Neural cell (in vitro differentiated cells): Measurements from ENCODE around the gene COTL1. TPM values are rescaled to one million over a fixed set of nuclear protein-coding genes. Genes with fewer than 3 reads are reported as not detected.
"Not testable (repeated sequence)": the region's sequence is repeated elsewhere in the genome, so short reads cannot be mapped to it uniquely, and the experiment has no call there.

ENCODE experiments used
- H2AFZ ChIP-seq: fragments of 200-600, 300-800 bp; sonication (generic), shearing (Covaris generic); 2 replicates; pipeline ENCODE4 v1.6.0; 2014; ENCODE audit warnings: low read depth, mild to moderate bottlenecking, antibody characterized with exemption, low read length, moderate library complexity
- H3F3A ChIP-seq: fragments of 200-600 bp; shearing (Covaris generic); 2 replicates; pipeline ENCODE4 v1.6.1; 2016; ENCODE audit warnings: mild to moderate bottlenecking, moderate library complexity, mixed read lengths, antibody characterized with exemption, low read length; ENCODE audit not compliant: insufficient read depth, poor library complexity, severe bottlenecking
- H3K27ac ChIP-seq: fragments of 200-600, 300-800 bp; sonication (generic), shearing (Covaris generic); 2 replicates; pipeline ENCODE4 v1.5.1; 2014; ENCODE audit warnings: mild to moderate bottlenecking, low read length, moderate library complexity
- H3K27me3 ChIP-seq: fragments of 300-800, 200-600 bp; sonication (generic), shearing (Covaris generic); 2 replicates; pipeline ENCODE4 v1.6.0; 2014; ENCODE audit warnings: mild to moderate bottlenecking, low read depth, low read length, moderate library complexity; ENCODE audit not compliant: insufficient read depth
- H3K36me3 ChIP-seq: fragments of 300-800, 200-600 bp; sonication (generic), shearing (Covaris generic); 2 replicates; pipeline ENCODE4 v1.5.1; 2014; ENCODE audit warnings: mild to moderate bottlenecking, antibody characterized with exemption, low read length, moderate library complexity; ENCODE audit not compliant: insufficient read depth
- H3K4me2 ChIP-seq: fragments of 300-800, 200-600 bp; sonication (generic), shearing (Covaris generic); 2 replicates; pipeline ENCODE4 v1.6.0; 2014; ENCODE audit warnings: mild to moderate bottlenecking, low read length
- H3K4me3 ChIP-seq: fragments of 300-800, 200-600 bp; sonication (generic), shearing (Covaris generic); 2 replicates; pipeline ENCODE4 v1.5.1; 2014; ENCODE audit warnings: mild to moderate bottlenecking, low read length, moderate library complexity
- H3K79me2 ChIP-seq: fragments of 200-600 bp; shearing (Covaris generic); replicated peaks from 2 replicates; pipeline ENCODE4 v1.6.0; 2014; ENCODE audit warnings: mild to moderate bottlenecking, low read length, moderate library complexity; ENCODE audit not compliant: insufficient read depth
- H3K9ac ChIP-seq: fragments of 300-800, 200-600 bp; sonication (generic), shearing (Covaris generic); 2 replicates; pipeline ENCODE4 v1.6.1; 2016; ENCODE audit warnings: mild to moderate bottlenecking, low read length, mixed read lengths
- H3K9me2 ChIP-seq: fragments of 200-600 bp; shearing (Covaris generic); 2 replicates; pipeline ENCODE4 v1.6.1; 2016; ENCODE audit warnings: mild to moderate bottlenecking, low read length, mixed read lengths; ENCODE audit not compliant: insufficient read depth
- H3K9me3 ChIP-seq: fragments of 200-600, 300-800 bp; sonication (generic), shearing (Covaris generic); 2 replicates; pipeline ENCODE4 v1.6.1; 2016; ENCODE audit warnings: mild to moderate bottlenecking, mixed run types, low read length, moderate library complexity, mixed read lengths
- H4K20me1 ChIP-seq: fragments of 200-600 bp; shearing (Covaris generic); 2 replicates; pipeline ENCODE4 v1.6.1; 2016; ENCODE audit warnings: mild to moderate bottlenecking, mixed run types; ENCODE audit not compliant: insufficient read depth
- EP300 ChIP-seq: fragments of 450-650 bp; conservative IDR thresholded peaks from 2 replicates; pipeline ENCODE4 v1.6.1; 2014; ENCODE audit warnings: antibody characterized with exemption, mild to moderate bottlenecking, moderate library complexity; ENCODE audit not compliant: poor library complexity, severe bottlenecking
- EZH2 ChIP-seq: fragments of 200-600, 300-800 bp; shearing (Covaris generic), sonication (generic); IDR thresholded peaks from 2 replicates; pipeline ENCODE4 v1.6.1; 2014; ENCODE audit warnings: antibody characterized with exemption, low read length, borderline replicate concordance, mild to moderate bottlenecking; ENCODE audit not compliant: insufficient read depth, poor library complexity, severe bottlenecking
- MXI1 ChIP-seq: fragments of 450-650 bp; conservative IDR thresholded peaks from 2 replicates; pipeline ENCODE4 v1.6.1; 2014; ENCODE audit warnings: antibody characterized with exemption, mild to moderate bottlenecking; ENCODE audit not compliant: poor library complexity, severe bottlenecking
- POLR2AphosphoS5 ChIP-seq: IDR thresholded peaks from 2 replicates; pipeline ENCODE4 v1.6.1; 2012
- RAD21 ChIP-seq: fragments of 450-650 bp; conservative IDR thresholded peaks from 2 replicates; pipeline ENCODE4 v1.6.1; 2014; ENCODE audit warnings: antibody characterized with exemption, mild to moderate bottlenecking, moderate library complexity
- REST ChIP-seq: IDR thresholded peaks from 2 replicates; pipeline ENCODE4 v1.6.1; 2012; ENCODE audit warnings: borderline replicate concordance
- SMC3 ChIP-seq: fragments of 450-650 bp; conservative IDR thresholded peaks from 2 replicates; pipeline ENCODE4 v1.6.1; 2014; ENCODE audit warnings: antibody characterized with exemption, mild to moderate bottlenecking, moderate library complexity; ENCODE audit not compliant: poor library complexity
- TAF1 ChIP-seq: IDR thresholded peaks from 2 replicates; pipeline ENCODE4 v1.6.1; 2012; ENCODE audit warnings: low read depth
- polyA plus RNA-seq: library from polyadenylated mRNA; depleted of rRNA; stranded (reverse); fragments of >200 nt; gene quantifications from 2 replicates; pipeline ENCODE4 v1.2.3, GENCODE V29; 2014
- TF ChIP-seq, protein P1 (sequence below): fragments of 450-650 bp; IDR thresholded peaks from 2 replicates; pipeline ENCODE4 v1.5.1; 2014; ENCODE audit warnings: antibody characterized with exemption, mild to moderate bottlenecking, moderate library complexity; ENCODE audit not compliant: poor library complexity, severe bottlenecking

The COTL1 gene
- polyA plus RNA-seq, 1 donor from 2014 or later: 86.6 TPM

DNA sequence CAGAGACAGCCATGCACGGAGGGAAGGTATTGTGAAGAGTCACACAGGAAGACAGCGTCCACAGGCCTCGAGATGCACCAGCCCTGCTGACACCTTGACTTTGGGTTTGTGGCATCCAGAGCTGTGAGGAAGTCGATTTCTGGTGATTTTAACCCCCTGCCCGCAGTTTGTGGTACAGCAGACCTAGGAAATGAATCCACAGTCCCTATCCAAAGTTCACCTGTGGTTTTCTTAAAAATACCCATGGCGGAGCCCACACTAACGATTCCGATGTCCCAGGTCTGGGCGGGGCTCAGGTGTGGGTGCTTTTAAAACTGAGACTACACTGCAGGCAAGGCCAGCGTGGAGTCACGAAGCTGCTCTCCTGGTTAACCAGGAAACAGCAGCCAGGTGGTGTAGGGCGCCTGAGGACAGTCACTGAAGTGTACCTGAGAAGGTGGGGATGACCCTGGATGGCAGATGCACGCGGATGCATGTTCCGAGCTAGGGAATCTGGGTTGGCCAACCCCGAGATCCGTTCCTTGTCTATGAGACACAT, 99.0 kb downstream of the COTL1 start:
- TF ChIP-seq EP300 (no peak), SMC3 (no peak), RAD21 (no peak), EZH2 (no peak), MXI1 (no peak), TAF1 (no peak), POLR2AphosphoS5 (no peak)
- TF ChIP-seq, protein P1, sequence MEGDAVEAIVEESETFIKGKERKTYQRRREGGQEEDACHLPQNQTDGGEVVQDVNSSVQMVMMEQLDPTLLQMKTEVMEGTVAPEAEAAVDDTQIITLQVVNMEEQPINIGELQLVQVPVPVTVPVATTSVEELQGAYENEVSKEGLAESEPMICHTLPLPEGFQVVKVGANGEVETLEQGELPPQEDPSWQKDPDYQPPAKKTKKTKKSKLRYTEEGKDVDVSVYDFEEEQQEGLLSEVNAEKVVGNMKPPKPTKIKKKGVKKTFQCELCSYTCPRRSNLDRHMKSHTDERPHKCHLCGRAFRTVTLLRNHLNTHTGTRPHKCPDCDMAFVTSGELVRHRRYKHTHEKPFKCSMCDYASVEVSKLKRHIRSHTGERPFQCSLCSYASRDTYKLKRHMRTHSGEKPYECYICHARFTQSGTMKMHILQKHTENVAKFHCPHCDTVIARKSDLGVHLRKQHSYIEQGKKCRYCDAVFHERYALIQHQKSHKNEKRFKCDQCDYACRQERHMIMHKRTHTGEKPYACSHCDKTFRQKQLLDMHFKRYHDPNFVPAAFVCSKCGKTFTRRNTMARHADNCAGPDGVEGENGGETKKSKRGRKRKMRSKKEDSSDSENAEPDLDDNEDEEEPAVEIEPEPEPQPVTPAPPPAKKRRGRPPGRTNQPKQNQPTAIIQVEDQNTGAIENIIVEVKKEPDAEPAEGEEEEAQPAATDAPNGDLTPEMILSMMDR: no peak
- H3K9ac ChIP-seq: no peak overlapping the region
- no peak overlapping the region for H2AFZ ChIP-seq
- H3K36me3 ChIP-seq: no peaks in the 10 kb centered on the region
- no peaks in the 10 kb centered on the region for H3K9me2 ChIP-seq
- H3F3A ChIP-seq: no peaks in the 10 kb centered on the region
- H3K79me2 ChIP-seq: no peaks in the 10 kb centered on the region
- no peaks in the 10 kb centered on the region for H4K20me1 ChIP-seq
- no peaks in the 10 kb centered on the region for H3K27me3 ChIP-seq
- no peak overlapping the region for H3K4me2 ChIP-seq
- no peak overlapping the region for H3K4me3 ChIP-seq
- no peak overlapping the region for H3K27ac ChIP-seq
- no peaks in the 10 kb centered on the region for H3K9me3 ChIP-seq

GRCh38 chr16:84518220-84518619, 99.7 kb downstream of the COTL1 start:
- H3K4me2 ChIP-seq, H3K9me2 ChIP-seq, H3K36me3 ChIP-seq, H3K9me3 ChIP-seq, H3F3A ChIP-seq, H3K27me3 ChIP-seq, H3K27ac ChIP-seq, H2AFZ ChIP-seq, H4K20me1 ChIP-seq, H3K4me3 ChIP-seq, H3K79me2 ChIP-seq, H3K9ac ChIP-seq: not testable (repeated sequence)

GRCh38 chr16:84517366-84517765, 100.5 kb downstream of the COTL1 start:
- H3K9me2 ChIP-seq: no peaks in the 10 kb centered on the region
- no peak overlapping the region for H3K4me3 ChIP-seq
- no peaks in the 10 kb centered on the region for H3F3A ChIP-seq
- no peaks in the 10 kb centered on the region for H3K36me3 ChIP-seq
- TF ChIP-seq RAD21: no peak
- TF ChIP-seq MXI1: no peak
- no peak for TF ChIP-seq POLR2AphosphoS5
- no peak for TF ChIP-seq TAF1
- TF ChIP-seq, protein P1: no peak
- TF ChIP-seq EZH2: no peak
- TF ChIP-seq REST: no peak
- TF ChIP-seq SMC3: no peak
- TF ChIP-seq EP300: no peak
- H3K4me2 ChIP-seq: no peak overlapping the region
- H3K27ac ChIP-seq: no peak overlapping the region
- no peak overlapping the region for H3K9ac ChIP-seq
- no peaks in the 10 kb centered on the region for H3K9me3 ChIP-seq
- H3K27me3 ChIP-seq: no peaks in the 10 kb centered on the region
- no peak overlapping the region for H2AFZ ChIP-seq
- no peaks in the 10 kb centered on the region for H3K79me2 ChIP-seq
- no peaks in the 10 kb centered on the region for H4K20me1 ChIP-seq
